HepG2 (cell line): ENCODE measurements around the gene TMEM182. TPM values are rescaled to one million over a fixed set of nuclear protein-coding genes. Genes with fewer than 3 reads are reported as not detected.
A peak's percentile ranks its signal among the peaks of the same experiment; 100 is the strongest.

Experiments used
- ELF1 ChIP-seq: sonication (generic); formaldehyde crosslinking; IDR thresholded peaks from 2 replicates; pipeline ENCODE4 v1.4.0; 2020; ENCODE audit warnings: missing genetic modification reagents
- HDAC2 ChIP-seq: sonication (generic); formaldehyde crosslinking; IDR thresholded peaks from 2 replicates; pipeline ENCODE4 v1.4.0; 2020; ENCODE audit warnings: missing genetic modification reagents
- SIN3A ChIP-seq: IDR thresholded peaks from 2 replicates; pipeline ENCODE4 v1.6.1; 2011; ENCODE audit warnings: low read depth, mild to moderate bottlenecking, control low read depth, low read length, borderline replicate concordance
- TCF7 ChIP-seq: sonication (generic); IDR thresholded peaks from 2 replicates; pipeline ENCODE4 v1.6.1; 2016; ENCODE audit warnings: antibody characterized with exemption, low read depth
- ZFAT ChIP-seq: sonication (generic); formaldehyde crosslinking; conservative IDR thresholded peaks from 2 replicates; pipeline ENCODE4 v1.8.1; 2023; ENCODE audit warnings: missing genetic modification reagents, inconsistent platforms
- ZNF10 ChIP-seq: sonication (generic); formaldehyde crosslinking; IDR thresholded peaks from 2 replicates; pipeline ENCODE4 v1.4.0; 2020; ENCODE audit warnings: mild to moderate bottlenecking, low read depth, missing genetic modification reagents, borderline replicate concordance
- ZNF24 ChIP-seq: fragments of 450-650 bp; IDR thresholded peaks from 2 replicates; pipeline ENCODE4 v1.6.1; 2017; ENCODE audit warnings: antibody characterized with exemption, mild to moderate bottlenecking
- ZNF317 ChIP-seq: sonication (generic); formaldehyde crosslinking; IDR thresholded peaks from 2 replicates; pipeline ENCODE4 v1.5.0; 2020; ENCODE audit warnings: mild to moderate bottlenecking, missing genetic modification reagents
- ZNF335 ChIP-seq: sonication (generic); formaldehyde crosslinking; IDR thresholded peaks from 2 replicates; pipeline ENCODE4 v1.4.0; 2020; ENCODE audit warnings: missing genetic modification reagents
- ZNF337 ChIP-seq: sonication (generic); formaldehyde crosslinking; IDR thresholded peaks from 2 replicates; pipeline ENCODE4 v1.5.1; 2020; ENCODE audit warnings: missing genetic modification reagents, low read depth, mild to moderate bottlenecking, borderline replicate concordance
- ZNF501 ChIP-seq: sonication (generic); formaldehyde crosslinking; IDR thresholded peaks from 2 replicates; pipeline ENCODE4 v1.5.1; 2020; ENCODE audit warnings: mild to moderate bottlenecking, moderate library complexity, missing genetic modification reagents
- ZNF546 ChIP-seq: sonication (generic); formaldehyde crosslinking; conservative IDR thresholded peaks from 2 replicates; pipeline ENCODE4 v1.8.1; 2023; ENCODE audit warnings: mild to moderate bottlenecking, missing genetic modification reagents
- ZNF616 ChIP-seq: sonication (generic); formaldehyde crosslinking; IDR thresholded peaks from 2 replicates; pipeline ENCODE4 v1.5.0; 2020; ENCODE audit warnings: low read depth, mild to moderate bottlenecking, missing genetic modification reagents
- polyA plus RNA-seq, 8 experiments: library from polyadenylated mRNA; depleted of rRNA in 3 of 8; stranded (reverse) in 7 of 8; unstranded in 1 of 8; fragments of >200 nt; fragmentation: Illumina TruSeq in 4 of 8; extraction: Trizol in 4 of 8; gene quantifications; 2 replicates each; pipeline versions ENCODE4 v1.2.1 to v1.2.3, GENCODE V29; 2011 to 2016; ENCODE audit warnings: low read depth in 4 of 8, missing spikeins in 1 of 8, mixed read lengths in 1 of 8; ENCODE audit not compliant: insufficient read depth in 1 of 8
- total RNA-seq, 5 experiments: library from RNA; depleted of rRNA; stranded (reverse); fragments of >200 nt; fragmentation: Illumina TruSeq; extraction: Trizol; gene quantifications; 2 replicates each; pipeline ENCODE4 v1.2.3, GENCODE V29; 2016; ENCODE audit warnings: low read depth in 1 of 5
- TF ChIP-seq, protein P1 (sequence below): sonication (generic); formaldehyde crosslinking; IDR thresholded peaks from 2 replicates; pipeline ENCODE4 v1.4.0; 2020; ENCODE audit warnings: missing genetic modification reagents, mild to moderate bottlenecking, borderline replicate concordance
- TF ChIP-seq, protein P2 (sequence below): sonication (generic); formaldehyde crosslinking; IDR thresholded peaks from 2 replicates; pipeline ENCODE4 v1.4.0; 2020; ENCODE audit warnings: mild to moderate bottlenecking, missing genetic modification reagents
- TF ChIP-seq, protein P3 (sequence below): sonication (generic); formaldehyde crosslinking; IDR thresholded peaks from 2 replicates; pipeline ENCODE4 v1.4.0; 2020; ENCODE audit warnings: missing genetic modification reagents
- TF ChIP-seq, protein P4 (sequence below): sonication (generic); formaldehyde crosslinking; IDR thresholded peaks from 2 replicates; pipeline ENCODE4 v1.4.0; 2020; ENCODE audit warnings: missing genetic modification reagents; ENCODE audit errors: not compliant biosample characterization

Gene TMEM182
- total and polyA plus RNA-seq, 2 of the 13 experiments (the other 11 are each of a cell fraction or from before 2014, with no cell fraction given), result 8.7 to 8.9 TPM

DNA sequence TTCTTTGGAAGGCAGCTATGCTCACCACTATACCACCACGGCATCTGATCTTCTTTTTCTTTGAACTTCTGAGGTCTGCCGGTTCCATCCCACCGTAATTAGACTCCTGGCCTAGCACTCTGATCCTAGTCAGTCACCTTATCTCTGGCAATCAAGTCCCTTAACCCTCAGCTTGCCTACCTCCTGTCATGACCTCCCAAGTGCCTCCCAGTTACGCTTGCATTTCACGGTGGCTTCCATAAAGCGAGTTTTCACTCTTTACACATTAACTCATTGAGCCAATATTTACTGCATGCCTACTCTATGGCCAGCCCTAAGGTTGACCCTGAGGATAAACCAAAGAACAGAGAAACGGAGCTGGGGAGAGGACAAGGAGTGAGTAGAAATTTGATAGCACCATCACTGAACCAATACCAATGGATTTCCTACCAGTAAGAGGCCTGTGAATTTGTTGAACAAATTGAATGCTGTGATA lies 37.8 kb upstream of the TMEM182 start (continued):
- TF ChIP-seq, protein P1, sequence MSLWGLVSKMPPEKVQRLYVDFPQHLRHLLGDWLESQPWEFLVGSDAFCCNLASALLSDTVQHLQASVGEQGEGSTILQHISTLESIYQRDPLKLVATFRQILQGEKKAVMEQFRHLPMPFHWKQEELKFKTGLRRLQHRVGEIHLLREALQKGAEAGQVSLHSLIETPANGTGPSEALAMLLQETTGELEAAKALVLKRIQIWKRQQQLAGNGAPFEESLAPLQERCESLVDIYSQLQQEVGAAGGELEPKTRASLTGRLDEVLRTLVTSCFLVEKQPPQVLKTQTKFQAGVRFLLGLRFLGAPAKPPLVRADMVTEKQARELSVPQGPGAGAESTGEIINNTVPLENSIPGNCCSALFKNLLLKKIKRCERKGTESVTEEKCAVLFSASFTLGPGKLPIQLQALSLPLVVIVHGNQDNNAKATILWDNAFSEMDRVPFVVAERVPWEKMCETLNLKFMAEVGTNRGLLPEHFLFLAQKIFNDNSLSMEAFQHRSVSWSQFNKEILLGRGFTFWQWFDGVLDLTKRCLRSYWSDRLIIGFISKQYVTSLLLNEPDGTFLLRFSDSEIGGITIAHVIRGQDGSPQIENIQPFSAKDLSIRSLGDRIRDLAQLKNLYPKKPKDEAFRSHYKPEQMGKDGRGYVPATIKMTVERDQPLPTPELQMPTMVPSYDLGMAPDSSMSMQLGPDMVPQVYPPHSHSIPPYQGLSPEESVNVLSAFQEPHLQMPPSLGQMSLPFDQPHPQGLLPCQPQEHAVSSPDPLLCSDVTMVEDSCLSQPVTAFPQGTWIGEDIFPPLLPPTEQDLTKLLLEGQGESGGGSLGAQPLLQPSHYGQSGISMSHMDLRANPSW, result peak; percentile 19; the same call in 1 of the 2 replicates
- TF ChIP-seq, protein P2, sequence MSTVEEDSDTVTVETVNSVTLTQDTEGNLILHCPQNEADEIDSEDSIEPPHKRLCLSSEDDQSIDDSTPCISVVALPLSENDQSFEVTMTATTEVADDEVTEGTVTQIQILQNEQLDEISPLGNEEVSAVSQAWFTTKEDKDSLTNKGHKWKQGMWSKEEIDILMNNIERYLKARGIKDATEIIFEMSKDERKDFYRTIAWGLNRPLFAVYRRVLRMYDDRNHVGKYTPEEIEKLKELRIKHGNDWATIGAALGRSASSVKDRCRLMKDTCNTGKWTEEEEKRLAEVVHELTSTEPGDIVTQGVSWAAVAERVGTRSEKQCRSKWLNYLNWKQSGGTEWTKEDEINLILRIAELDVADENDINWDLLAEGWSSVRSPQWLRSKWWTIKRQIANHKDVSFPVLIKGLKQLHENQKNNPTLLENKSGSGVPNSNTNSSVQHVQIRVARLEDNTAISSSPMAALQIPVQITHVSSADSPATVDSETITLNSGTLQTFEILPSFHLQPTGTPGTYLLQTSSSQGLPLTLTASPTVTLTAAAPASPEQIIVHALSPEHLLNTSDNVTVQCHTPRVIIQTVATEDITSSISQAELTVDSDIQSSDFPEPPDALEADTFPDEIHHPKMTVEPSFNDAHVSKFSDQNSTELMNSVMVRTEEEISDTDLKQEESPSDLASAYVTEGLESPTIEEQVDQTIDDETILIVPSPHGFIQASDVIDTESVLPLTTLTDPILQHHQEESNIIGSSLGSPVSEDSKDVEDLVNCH (CRISPR knock-in tag), result no peak
- 0 out of 2 replicates have a peak, but pooled peaks have one; percentile 39 for TF ChIP-seq ELF1 (CRISPR knock-in tag)
- TF ChIP-seq TCF7, result peak; percentile 77
- peak; percentile 66; the same call in 1 of the 2 replicates for TF ChIP-seq SIN3A
- TF ChIP-seq, protein P3, sequence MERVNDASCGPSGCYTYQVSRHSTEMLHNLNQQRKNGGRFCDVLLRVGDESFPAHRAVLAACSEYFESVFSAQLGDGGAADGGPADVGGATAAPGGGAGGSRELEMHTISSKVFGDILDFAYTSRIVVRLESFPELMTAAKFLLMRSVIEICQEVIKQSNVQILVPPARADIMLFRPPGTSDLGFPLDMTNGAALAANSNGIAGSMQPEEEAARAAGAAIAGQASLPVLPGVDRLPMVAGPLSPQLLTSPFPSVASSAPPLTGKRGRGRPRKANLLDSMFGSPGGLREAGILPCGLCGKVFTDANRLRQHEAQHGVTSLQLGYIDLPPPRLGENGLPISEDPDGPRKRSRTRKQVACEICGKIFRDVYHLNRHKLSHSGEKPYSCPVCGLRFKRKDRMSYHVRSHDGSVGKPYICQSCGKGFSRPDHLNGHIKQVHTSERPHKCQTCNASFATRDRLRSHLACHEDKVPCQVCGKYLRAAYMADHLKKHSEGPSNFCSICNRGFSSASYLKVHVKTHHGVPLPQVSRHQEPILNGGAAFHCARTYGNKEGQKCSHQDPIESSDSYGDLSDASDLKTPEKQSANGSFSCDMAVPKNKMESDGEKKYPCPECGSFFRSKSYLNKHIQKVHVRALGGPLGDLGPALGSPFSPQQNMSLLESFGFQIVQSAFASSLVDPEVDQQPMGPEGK (CRISPR knock-in tag), result 0 out of 2 replicates have a peak, but pooled peaks have one; percentile 43
- TF ChIP-seq ZNF546 (CRISPR knock-in tag), result no peak
- TF ChIP-seq ZNF317 (CRISPR knock-in tag), result peak; percentile 53; the same call in 1 of the 2 replicates
- TF ChIP-seq, protein P4, sequence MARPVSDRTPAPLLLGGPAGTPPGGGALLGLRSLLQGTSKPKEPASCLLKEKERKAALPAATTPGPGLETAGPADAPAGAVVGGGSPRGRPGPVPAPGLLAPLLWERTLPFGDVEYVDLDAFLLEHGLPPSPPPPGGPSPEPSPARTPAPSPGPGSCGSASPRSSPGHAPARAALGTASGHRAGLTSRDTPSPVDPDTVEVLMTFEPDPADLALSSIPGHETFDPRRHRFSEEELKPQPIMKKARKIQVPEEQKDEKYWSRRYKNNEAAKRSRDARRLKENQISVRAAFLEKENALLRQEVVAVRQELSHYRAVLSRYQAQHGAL, result no peak
- no peak for TF ChIP-seq ZNF501 (CRISPR knock-in tag)
- peak; percentile 88; the same call in 1 of the 2 replicates for TF ChIP-seq ZNF337
- no peak for TF ChIP-seq ZNF10 (CRISPR knock-in tag)
- TF ChIP-seq HDAC2 (CRISPR knock-in tag), result peak; percentile 97
- no peak for TF ChIP-seq ZNF616
- no peak for TF ChIP-seq ZFAT
- TF ChIP-seq ZNF335 (CRISPR knock-in tag), result peak; percentile 70; the same call in 1 of the 2 replicates
- TF ChIP-seq ZNF24, result no peak
